COR-L47 (cell line): ENCODE data around the gene SRPK2.

ENCODE experiments used
- DNase-seq: peaks from one replicate; lab custom pipeline; 2025; lab: John Stamatoyannopoulos, UW

Gene SRPK2

GRCh38 chr7:105191331-105191730 lies 197.4 kb downstream of the SRPK2 start:
- DNase-seq = no peak

- DNase-seq = no peak
Observed at GRCh38 chr7:105189859-105190492, 198.7 kb downstream of the SRPK2 start.

- DNase-seq = no peak
Observed at GRCh38 chr7:105188201-105188600, 200.5 kb downstream of the SRPK2 start.

GRCh38 chr7:105187302-105188169 lies 201.2 kb downstream of the SRPK2 start:
- no peak for DNase-seq

GRCh38 chr7:105185290-105186010 lies 203.3 kb downstream of the SRPK2 start:
- no peak for DNase-seq

- DNase-seq = no peak
Observed at GRCh38 chr7:105180002-105180401, 208.7 kb downstream of the SRPK2 start.

- DNase-seq = no peak
Observed at GRCh38 chr7:105178928-105179541, 209.7 kb downstream of the SRPK2 start.

- no peak for DNase-seq
Observed at GRCh38 chr7:105178177-105178576, 210.5 kb downstream of the SRPK2 start.

- no peak for DNase-seq
Observed at GRCh38 chr7:105177026-105177425, 211.7 kb downstream of the SRPK2 start.

GRCh38 chr7:105173586-105173985 lies 215.1 kb downstream of the SRPK2 start:
- DNase-seq = peak; percentile 8

- DNase-seq = no peak
Observed at GRCh38 chr7:105164751-105165150, 224.0 kb downstream of the SRPK2 start.

- no peak for DNase-seq
Observed at GRCh38 chr7:105163718-105164117, 225.0 kb downstream of the SRPK2 start.

- DNase-seq = no peak
Observed at GRCh38 chr7:105161366-105161765, 227.4 kb downstream of the SRPK2 start.

- DNase-seq = no peak
Observed at GRCh38 chr7:105157278-105157677, 231.4 kb downstream of the SRPK2 start.

GRCh38 chr7:105156731-105157130 lies 232.0 kb downstream of the SRPK2 start:
- no peak for DNase-seq

- no peak for DNase-seq
Observed at GRCh38 chr7:105154084-105154483, 234.6 kb downstream of the SRPK2 start.

- DNase-seq = no peak
Observed at GRCh38 chr7:105153531-105153930, 235.2 kb downstream of the SRPK2 start.

- no peak for DNase-seq
Observed at GRCh38 chr7:105151152-105151551, 237.6 kb downstream of the SRPK2 start.

GRCh38 chr7:105149827-105150226 lies 238.9 kb downstream of the SRPK2 start:
- no peak for DNase-seq

- peak; percentile 3 for DNase-seq
Observed at GRCh38 chr7:105141068-105141467, 247.7 kb downstream of the SRPK2 start.

- DNase-seq = no peak
Observed at GRCh38 chr7:105139381-105139780, 249.3 kb downstream of the SRPK2 start.

- DNase-seq = no peak
Observed at GRCh38 chr7:105137898-105138297, 250.8 kb downstream of the SRPK2 start.
